ENCODE measurements around the gene NACA2.

NACA2 gene

GRCh38 chr17:61617330-61617729, 26.3 kb upstream of the NACA2 start:
- DNase-seq = no peak
- H3K4me3 ChIP-seq (ENCODE audit: low read depth, low read length) = no peak overlapping the region
- H3K27ac ChIP-seq = no peak overlapping the region
- TF ChIP-seq CTCF (IDR thresholded peaks at IDR 0.05; ENCODE audit: low read depth, low read length) = no peak
- peaks cover 14% of the 10 kb centered on the region for H3K9me3 ChIP-seq (ENCODE audit: severe bottlenecking)
- no peaks in the 10 kb centered on the region for H3K36me3 ChIP-seq
- no peaks in the 10 kb centered on the region for H3K27me3 ChIP-seq (ENCODE audit: insufficient read depth, low read depth, severe bottlenecking)

- Histone ChIP-seq H3K27me3 (ENCODE audit: insufficient read depth, low read depth, severe bottlenecking) (no peaks in the 10 kb centered on the region), H3K4me3 (ENCODE audit: low read depth, low read length) (no peak overlapping the region), H3K36me3 (no peaks in the 10 kb centered on the region), H3K27ac (no peak overlapping the region), H3K9me3 (ENCODE audit: severe bottlenecking) (peaks cover 14% of the 10 kb centered on the region)
- TF ChIP-seq CTCF (IDR thresholded peaks at IDR 0.05; ENCODE audit: low read depth, low read length) = no peak
- no peak for DNase-seq
Observed at GRCh38 chr17:61616783-61617182, 25.8 kb upstream of the NACA2 start.

- TF ChIP-seq CTCF (IDR thresholded peaks at IDR 0.05; ENCODE audit: low read depth, low read length) = no peak
- no peaks in the 10 kb centered on the region for H3K27me3 ChIP-seq (ENCODE audit: insufficient read depth, low read depth, severe bottlenecking)
- no peak overlapping the region for H3K4me3 ChIP-seq (ENCODE audit: low read depth, low read length)
- H3K36me3 ChIP-seq = no peaks in the 10 kb centered on the region
- DNase-seq = no peak
- H3K27ac ChIP-seq = no peak overlapping the region
- H3K9me3 ChIP-seq (ENCODE audit: severe bottlenecking) = peaks cover 5% of the 10 kb centered on the region
Observed at GRCh38 chr17:61614219-61614618, 23.2 kb upstream of the NACA2 start.

GRCh38 chr17:61611323-61611722, 20.3 kb upstream of the NACA2 start:
- H3K36me3 ChIP-seq = no peaks in the 10 kb centered on the region
- no peak for TF ChIP-seq CTCF (IDR thresholded peaks at IDR 0.05; ENCODE audit: low read depth, low read length)
- DNase-seq = no peak

GRCh38 chr17:61605692-61606091, 14.7 kb upstream of the NACA2 start:
- TF ChIP-seq CTCF (IDR thresholded peaks at IDR 0.05; ENCODE audit: low read depth, low read length) = no peak
- H3K4me3 ChIP-seq (ENCODE audit: low read depth, low read length) = no peak overlapping the region
- H3K27ac ChIP-seq = no peak overlapping the region
- no peaks in the 10 kb centered on the region for H3K27me3 ChIP-seq (ENCODE audit: insufficient read depth, low read depth, severe bottlenecking)
- H3K36me3 ChIP-seq = no peaks in the 10 kb centered on the region
- H3K9me3 ChIP-seq (ENCODE audit: severe bottlenecking) = no peaks in the 10 kb centered on the region
- no peak for DNase-seq

More at GRCh38 chr17:61611323-61611722, 20.3 kb upstream of the NACA2 start:
- Histone ChIP-seq H3K27me3 (ENCODE audit: insufficient read depth, low read depth, severe bottlenecking) (no peaks in the 10 kb centered on the region), H3K4me3 (ENCODE audit: low read depth, low read length) (no peak overlapping the region), H3K9me3 (ENCODE audit: severe bottlenecking) (no peaks in the 10 kb centered on the region), H3K27ac (no peak overlapping the region)

GRCh38 chr17:61601297-61601696, 10.3 kb upstream of the NACA2 start:
- Histone ChIP-seq H3K27me3 (ENCODE audit: insufficient read depth, low read depth, severe bottlenecking) (no peaks in the 10 kb centered on the region), H3K4me3 (ENCODE audit: low read depth, low read length) (no peak overlapping the region), H3K9me3 (ENCODE audit: severe bottlenecking) (no peaks in the 10 kb centered on the region), H3K36me3 (no peaks in the 10 kb centered on the region), H3K27ac (no peak overlapping the region)
- DNase-seq = no peak
- TF ChIP-seq CTCF (IDR thresholded peaks at IDR 0.05; ENCODE audit: low read depth, low read length) = no peak
